Endothelial cell of hepatic sinusoid (primary cell): ENCODE results near the gene ZFP90.
"Not testable (repeated sequence)": the region's sequence is repeated elsewhere in the genome, so short reads cannot be mapped to it uniquely, and the experiment has no call there.

Source experiments
- in situ Hi-C: cut with HindIII; loops from 2 replicates; pipeline ENCODE4 v1.10.0; 2017; ENCODE audit warnings: low sequenced_read_pairs

Gene ZFP90

DNA sequence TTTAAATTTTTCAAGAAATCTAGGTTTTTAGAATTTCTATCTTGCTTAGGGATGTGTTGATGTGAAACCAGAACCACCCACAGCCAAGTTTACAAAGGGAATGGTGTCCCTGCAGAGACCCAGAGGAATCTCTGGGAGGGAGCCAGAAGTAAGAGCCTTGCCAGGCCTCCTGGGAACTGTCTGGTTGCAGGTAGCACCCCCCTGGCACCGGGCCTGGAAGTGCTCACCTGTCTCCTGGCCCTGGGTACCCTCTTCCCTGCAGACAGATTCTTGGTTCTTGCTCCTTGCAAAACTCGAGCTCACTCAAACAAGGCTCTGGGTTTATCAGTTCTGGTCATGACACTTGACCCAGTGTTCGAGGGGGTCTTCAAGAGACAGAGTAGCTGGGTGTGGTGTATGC, 24.6 kb upstream of the ZFP90 start:
- in situ Hi-C loops: loop anchor here (5.0 kb wide), 1 partner anchor 42 kb away; no protein-coding TSS in a partner anchor

DNA sequence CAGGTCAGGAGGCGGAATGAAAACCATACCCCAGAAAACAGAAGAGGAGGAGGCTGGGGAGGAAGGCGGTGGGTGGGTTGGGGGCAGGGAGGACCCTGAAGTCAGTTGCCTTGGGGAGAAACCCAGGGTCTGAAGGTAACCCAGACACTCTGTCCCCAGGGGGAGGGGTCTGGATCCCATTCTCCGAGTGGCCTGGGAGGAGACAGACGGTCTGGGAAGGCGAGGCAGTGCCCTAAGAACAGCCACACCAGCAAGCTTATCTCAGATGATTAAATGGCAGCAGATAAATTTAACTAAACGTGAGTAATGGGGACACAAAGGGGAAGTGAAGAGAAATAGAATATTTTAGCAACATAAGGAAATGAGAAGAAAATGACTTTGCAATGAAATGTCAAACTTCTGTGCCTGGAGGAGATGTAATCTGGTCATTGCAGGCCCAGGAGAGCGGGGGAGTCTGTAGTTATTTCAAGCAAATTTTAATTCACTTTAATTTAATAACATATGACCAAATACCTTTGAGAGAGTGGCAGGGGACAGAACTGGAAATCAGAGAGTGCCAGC, 21.4 kb upstream of the ZFP90 start:
- in situ Hi-C loops: loop anchor here (5.0 kb wide), 1 partner anchor 95 kb away; no protein-coding TSS in a partner anchor

DNA sequence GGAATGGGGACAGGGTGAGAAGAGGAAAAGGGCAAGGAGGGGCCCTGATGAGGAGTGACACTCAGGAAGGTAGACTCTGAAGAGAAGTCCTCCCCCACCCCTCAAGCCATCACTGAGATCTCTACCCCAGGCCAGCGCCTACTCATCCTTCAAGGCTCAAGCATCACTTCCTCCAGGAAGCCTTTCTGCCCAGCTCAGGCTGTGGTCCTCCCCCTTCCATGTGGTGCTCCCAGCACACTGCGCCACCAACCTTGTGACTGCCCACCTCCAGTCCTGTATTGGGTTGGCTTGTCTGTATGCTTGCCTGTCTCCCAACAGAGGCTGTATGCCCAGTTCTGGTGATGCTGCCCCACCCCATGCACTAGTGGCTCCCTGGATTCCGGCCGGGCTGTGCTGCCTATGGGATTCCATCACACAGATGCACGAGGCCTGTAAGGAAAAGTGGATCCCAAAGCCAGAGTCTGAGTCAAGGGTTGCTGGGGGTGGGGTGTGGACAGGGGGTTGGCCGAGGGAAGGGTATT, 19.8 kb upstream of the ZFP90 start:
- in situ Hi-C loops: loop anchor here (5.0 kb wide), 1 partner anchor 97 kb away; no protein-coding TSS in a partner anchor

DNA sequence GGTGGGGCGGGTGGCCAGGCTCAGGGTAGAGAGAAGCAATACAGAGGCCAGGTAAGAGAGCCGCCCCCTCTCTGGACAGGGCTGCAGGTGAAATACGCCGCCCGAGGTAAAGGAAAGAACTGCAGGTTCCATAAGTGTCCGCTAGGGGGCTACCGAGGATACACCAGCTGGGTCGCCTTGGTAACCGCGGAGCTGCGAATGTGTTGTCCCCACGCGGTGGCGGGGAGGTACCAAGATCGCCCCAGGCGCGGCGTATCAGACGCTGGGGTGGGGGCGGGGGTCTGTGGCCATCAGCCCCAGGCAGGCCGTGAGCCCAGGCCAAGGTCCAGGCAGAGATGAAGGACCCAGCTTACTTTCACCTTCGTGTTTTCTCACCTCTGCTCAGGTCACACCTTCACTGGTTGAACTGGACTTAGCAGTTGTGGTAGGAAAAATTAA, 18.4 kb upstream of the ZFP90 start:
- in situ Hi-C loops: no loop called here

DNA sequence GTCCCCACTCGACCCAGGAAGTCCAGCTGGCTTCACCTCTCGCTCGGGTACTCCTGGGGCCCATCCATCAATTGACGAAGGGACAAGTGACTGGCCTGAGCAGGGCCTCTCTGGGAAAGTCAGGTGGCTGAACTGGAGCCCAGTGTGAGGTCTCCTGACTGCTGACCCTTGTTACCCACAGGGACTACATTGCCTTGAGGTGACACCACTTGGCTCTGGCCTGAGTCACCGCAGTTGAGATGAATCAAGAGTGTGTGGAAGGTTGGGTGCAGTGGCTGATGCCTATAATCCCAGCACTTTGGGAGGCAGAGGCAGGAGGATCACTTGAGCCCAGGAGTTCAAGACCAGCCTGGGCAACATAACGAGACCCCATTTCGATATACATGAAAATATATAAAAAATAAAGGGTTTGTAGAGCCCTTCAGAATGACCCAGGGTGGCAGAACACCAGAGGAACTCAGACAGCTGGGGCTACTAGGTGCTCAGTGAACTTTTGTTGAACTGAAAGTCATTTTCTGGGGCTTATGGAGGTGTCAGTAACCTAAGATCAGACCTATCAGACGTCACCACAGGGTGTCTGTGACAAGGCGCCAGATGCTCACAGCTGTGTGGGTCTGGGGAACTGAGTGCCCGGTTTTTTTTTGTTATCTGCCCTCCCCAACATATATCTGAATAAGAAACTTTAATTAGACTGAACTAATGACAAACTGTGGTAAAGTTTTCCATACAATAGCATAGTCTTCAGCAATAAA, 14.8 kb upstream of the ZFP90 start:
- in situ Hi-C loops: no loop called here

DNA sequence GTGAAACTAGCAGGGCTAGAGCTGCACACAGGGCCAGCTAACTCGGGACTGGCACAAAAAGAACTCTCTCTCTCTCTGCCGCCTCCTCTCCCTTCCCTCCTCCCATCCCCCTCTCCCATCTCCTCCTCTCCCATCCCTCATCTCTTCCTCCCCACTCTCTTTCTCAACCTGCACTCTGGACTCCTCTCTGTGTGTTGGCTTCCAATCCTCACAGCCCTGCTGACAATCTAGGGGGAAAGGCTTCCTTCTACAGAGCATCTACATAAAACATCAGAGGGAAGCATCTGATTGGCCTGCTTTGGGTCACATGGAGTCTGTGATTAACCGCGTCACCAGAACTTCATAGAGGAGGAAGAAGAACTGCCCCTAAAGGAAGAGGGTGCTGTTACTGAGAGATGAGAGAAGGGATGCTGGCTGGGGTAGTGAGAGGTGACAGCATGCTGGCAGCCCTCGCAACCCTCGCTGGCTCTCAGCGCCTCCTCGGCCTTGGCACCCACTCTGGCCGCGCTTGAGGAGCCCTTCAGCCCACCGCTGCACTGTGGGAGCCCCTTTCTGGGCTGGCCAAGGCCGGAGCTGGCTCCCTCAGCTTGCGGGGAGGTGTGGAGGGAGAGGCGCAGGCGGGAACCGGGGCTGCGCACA, 12.8 kb upstream of the ZFP90 start:
- in situ Hi-C loops: no loop called here

DNA sequence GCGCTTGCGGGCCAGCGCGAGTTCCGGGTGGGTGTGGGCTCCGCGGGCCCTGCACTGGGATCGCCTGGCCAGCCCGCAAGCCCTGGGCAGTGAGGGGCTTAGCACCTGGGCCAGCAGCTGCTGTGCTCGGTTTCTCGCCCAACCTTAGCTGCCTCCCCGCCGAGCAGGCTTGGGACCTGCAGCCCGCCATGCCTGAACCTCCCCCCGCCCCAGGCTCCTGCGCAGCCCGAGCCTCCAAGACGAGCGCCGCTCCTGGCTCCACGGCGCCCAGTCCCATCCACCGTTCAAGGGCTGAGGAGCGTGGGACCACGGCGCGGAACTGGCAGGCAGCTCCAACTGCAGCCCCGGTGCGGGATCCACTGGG, 12.3 kb upstream of the ZFP90 start:
- in situ Hi-C loops: no loop called here

DNA sequence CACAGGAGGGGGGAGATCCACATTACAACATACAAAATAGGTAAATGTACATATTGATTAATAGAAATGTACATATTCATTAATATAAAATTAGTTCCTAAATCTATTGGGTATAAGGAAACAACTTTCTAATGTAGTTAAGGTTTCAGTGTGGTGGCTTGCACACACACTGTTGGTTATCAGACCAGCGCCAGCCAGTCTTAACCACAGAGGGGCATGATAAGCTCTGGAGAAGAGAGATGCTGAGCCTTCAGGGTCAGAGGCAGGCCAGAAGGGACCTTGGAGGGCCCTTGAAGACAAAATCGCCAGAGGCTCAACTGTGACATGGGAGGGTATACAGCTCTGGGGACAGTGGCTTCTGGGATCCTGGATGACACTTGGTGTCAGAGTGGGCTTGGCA, 10.9 kb upstream of the ZFP90 start:
- in situ Hi-C loops: no loop called here

DNA sequence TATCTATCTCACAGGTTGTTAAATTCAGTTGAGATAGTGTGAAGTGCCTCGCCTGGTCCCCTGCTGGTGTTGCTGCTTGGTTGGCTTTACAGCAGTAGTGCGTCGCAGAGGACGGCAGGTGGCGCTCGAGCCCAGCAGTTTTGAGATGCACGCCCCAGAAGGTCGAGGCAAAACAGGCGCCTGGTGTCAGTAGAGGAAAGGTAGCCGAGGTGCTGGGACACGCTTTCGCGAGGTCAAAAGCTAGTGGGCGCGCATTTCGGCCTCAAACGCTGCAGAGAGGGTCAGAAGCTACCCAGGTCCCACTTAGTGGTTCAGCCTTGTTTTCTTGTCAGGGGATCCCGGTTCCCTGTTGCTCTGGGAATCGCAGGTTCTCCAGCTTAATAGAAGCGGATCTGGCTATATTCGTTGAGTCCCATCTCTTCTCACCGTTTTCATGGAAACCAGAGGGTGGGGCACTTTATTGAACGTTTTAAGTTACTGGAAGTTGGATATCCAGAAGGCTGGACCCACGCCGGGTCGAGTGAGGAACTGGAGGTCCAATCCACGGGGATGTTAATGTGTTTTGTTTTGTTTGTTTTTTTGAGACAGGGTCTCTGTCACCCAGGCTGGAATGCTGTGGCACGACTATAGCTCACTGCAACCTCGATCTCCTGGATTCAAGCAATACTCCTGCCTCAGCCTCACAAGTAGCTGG, 10.3 kb upstream of the ZFP90 start:
- in situ Hi-C loops: no loop called here

DNA sequence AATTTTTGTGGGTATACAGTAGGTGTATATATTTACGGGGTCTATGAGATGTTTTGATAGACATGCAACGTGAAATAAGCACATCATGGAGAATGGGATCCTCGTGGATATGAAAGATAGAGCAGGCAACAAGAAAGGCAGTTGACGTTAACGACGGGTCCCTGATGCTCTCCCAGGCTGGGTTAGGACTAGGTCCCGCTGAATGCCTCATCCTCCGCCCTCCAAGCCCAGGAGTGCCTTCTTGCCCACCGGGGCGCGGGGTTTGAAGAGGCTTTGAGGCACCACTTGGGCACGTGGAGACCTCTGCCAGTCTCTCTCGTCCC, 9.5 kb upstream of the ZFP90 start:
- in situ Hi-C loops: no loop called here

DNA sequence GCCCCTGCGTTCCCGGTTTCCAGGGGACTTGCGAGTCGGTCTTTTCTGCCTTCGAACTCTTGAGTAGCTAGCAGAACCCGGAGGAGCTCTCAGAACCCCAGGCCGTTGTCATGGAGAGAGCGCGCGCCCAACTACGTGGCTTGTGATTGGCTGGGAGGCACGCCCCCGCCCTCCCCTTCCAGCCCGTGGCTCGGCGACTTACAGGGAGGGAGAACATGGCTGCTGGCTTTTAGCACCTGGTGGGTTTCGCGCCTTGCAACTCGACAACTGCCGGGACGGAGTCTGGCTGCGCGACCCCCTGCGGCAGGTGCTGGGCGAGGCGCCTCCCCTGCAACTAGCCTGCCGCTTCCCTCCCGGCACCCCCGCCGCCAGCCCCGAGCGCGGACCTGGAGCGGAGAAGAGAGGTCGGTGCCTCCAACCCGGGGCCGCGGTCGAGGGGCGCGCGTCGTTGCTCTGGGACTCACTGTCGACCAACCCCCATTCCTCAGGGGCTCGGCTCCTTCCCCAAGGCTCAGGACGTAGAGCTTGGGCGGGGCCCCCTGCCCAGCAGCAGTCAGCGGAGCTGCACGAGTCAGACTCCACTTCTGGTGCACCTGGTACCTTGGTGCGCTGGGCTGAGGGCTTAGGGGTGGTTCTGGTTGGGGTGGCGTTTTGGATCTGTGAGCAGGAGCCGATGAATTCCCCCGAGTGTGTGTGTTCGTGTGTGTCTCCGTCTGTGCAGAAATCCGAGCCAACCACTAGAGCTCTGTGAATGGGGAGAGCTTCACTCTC, 9.0 kb upstream of the ZFP90 start:
- in situ Hi-C loops: no loop called here

DNA sequence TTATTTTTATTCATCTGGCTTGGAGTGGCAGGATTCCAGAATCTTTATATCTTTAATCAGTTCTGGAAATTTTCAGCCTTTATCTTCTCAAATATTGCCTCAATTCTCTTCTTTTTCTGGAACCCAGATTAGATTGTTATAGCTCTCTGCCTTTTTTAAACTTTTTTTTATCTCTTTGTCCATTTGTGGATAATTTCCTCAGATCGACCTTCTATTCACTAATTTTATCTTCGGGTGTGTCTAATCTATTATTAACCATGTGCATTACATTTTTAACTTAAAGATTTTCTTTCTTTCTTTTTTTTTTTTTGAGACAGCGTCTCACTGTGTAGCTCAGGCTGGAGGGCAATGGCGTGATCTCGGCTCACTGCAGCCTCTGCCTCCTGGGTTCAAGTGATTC, 5.2 kb upstream of the ZFP90 start:
- in situ Hi-C loops: no loop called here

DNA sequence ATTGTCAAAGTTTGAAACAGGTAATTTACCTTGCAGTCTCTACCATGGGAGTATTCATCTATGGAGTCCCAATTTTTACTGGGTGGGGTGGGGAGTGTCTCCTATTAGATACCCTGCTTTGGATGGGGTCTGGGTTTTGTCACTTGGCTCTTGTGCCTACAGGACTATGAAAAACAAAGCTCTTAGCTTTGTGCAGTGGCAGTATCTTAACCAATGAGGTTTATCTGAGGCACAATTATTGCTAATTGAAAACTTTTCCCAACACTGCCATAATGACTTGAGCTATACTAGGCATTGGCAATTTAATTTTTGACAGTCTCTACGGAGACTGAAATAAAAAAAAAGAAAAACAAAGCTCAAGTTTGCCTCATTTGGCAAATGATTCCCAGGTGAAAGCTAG, 3.8 kb upstream of the ZFP90 start:
- in situ Hi-C loops: no loop called here

DNA sequence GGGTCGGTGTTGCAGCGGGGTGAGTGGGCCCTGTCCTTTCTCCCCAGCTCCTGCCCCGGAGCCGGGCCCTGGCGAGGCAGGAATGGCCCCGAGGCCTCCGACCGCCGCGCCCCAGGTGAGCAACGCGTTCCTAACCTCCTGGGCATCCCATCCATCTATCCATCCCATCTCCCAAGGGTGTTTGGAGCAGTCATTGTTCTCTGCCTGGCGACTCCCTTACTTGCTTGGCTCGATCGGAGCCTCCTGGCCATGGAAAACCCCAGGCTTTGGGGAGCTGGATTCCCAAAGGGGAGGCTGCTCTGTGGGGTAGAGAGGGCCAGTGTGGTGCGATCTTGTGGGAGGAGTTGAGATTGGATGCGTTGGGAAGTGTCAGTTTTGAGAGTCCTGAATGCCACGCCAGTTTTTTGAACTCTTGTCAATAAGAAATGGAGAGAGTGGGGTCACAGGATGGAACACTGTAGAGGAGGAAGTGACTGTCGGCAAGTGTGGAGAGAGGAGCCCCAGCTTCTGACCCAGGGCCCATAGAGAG, 684 bp downstream of the ZFP90 start:
- in situ Hi-C loops: no loop called here

DNA sequence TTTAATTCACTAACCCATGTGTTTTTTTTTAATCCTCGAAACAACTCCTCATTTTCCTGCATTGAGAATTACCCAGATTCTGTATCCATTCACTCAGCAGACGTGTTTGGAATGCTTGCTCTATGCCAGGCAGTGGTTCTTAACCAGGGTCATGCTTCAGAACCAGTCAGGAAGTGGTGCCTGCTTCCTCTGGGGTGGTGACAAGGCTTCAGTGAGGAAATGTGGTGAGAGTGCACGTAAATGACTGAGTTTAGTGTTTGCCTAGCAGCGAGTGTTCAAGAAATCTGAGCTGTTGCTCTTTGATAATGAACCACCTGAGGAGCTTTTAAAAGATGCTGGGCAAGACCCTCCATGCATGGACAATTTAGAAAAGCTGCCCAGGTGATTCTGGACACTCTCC, 9.9 kb downstream of the ZFP90 start:
- in situ Hi-C loops: no loop called here

DNA sequence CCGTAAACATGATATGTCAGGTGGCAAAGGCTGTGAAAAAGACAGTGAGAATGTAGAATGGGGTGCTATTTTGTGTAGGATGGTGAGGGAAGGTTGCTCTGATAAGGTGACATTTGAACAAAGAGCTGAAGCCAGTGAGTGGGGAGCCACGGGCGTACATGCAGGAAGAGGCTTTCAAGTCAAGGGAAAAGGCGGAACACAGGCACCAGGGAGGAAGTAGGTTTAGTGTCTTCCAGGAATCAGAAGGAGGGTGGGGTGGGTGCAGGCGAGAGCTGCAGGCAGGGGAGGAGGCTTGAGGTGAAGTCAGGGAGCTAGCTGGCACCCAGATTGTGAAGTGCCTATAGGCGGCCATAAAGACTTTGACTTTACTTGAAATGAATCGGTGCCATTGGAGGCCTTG, 14.1 kb downstream of the ZFP90 start:
- in situ Hi-C loops: no loop called here

DNA sequence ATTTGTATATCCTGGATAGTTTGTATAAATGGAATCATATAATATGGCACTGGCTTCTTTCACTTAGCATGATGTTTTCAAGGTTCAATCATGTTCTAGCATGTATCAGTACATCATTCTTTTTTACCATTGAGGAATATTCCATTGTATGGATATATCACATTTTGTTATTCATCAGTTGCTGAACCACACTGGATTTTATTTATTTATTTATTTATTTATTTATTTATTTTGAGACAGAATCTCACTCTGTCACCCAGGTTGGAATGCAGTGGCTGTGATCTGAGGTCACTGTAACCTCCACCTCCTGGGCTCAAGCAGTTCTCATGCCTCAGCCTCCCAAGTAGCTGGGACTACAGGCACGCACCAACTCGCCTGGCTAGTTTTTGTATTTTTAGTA, 21.2 kb downstream of the ZFP90 start:
- in situ Hi-C loops: not testable (repeated sequence)

DNA sequence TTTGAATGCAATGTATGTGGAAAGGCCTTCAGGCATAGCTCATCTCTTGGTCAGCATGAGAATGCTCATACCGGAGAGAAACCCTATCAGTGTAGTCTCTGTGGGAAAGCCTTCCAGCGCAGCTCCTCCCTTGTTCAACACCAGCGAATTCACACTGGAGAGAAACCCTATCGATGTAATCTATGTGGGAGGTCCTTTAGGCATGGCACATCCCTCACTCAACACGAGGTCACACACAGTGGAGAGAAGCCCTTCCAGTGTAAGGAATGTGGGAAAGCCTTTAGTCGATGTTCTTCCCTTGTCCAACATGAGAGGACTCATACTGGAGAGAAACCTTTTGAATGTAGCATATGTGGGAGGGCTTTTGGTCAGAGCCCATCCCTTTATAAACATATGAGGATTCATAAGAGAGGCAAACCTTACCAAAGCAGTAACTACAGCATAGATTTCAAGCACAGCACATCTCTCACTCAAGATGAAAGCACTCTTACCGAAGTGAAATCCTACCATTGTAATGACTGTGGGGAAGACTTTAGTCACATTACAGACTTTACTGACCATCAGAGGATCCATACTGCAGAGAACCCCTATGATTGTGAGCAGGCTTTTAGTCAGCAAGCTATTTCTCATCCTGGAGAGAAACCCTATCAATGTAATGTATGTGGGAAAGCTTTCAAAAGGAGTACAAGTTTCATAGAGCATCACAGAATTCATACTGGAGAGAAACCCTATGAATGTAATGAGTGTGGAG, 24.7 kb downstream of the ZFP90 start:
- in situ Hi-C loops: no loop called here

DNA sequence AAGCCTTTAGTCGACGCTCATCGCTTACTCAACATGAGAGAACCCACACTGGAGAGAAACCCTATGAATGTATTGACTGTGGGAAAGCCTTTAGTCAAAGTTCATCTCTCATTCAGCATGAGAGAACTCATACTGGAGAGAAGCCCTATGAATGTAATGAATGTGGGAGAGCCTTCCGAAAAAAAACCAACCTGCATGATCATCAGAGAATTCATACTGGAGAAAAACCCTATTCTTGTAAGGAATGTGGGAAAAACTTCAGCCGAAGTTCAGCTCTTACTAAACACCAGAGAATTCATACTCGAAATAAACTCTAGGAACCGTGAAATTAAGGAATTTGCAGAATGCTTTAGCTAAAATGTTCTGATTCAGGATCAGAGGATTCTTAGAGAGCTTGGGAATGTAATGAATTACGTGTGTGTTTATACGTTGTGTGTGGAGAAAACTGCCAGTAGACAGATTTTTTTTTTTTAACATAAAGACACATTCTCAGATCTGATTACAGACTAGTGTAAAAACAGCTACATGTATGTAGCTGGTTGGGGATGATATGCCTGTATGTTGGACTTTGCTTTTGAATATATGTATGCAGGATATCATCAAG, 25.4 kb downstream of the ZFP90 start:
- in situ Hi-C loops: no loop called here
